Measurements from ENCODE around the gene CTXND2.
"Not testable (repeated sequence)": the region's sequence is repeated elsewhere in the genome, so short reads cannot be mapped to it uniquely, and the experiment has no call there.

The CTXND2 gene

DNA sequence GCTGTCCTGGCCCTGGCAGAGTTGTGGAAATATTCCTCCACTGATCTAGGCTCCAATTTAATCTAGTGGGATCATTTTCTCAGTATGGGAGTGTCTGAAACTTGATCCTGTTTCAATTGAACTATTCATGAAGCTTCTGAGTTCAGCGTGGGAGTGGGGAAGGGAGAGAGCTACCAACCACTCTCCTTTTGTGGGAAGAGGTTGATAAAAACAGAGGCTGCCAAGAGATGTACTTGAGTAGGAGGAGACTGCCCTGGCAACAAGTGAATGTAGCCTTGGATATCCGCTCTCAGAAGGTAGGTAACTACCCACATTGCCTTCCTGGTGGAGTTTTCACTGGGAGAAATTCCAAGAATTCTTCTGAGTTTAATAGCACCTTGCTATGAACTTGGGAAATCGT, at the start of gene CTXND2:
Gene CTXND2 (plus strand): TSS at position 119 of the 400 bp plus-strand sequence. CDS start 25,179 bp downstream, outside the sequence.
- DNase-seq (ENCODE audit: low read depth, low spot score): peak; percentile 26

DNA sequence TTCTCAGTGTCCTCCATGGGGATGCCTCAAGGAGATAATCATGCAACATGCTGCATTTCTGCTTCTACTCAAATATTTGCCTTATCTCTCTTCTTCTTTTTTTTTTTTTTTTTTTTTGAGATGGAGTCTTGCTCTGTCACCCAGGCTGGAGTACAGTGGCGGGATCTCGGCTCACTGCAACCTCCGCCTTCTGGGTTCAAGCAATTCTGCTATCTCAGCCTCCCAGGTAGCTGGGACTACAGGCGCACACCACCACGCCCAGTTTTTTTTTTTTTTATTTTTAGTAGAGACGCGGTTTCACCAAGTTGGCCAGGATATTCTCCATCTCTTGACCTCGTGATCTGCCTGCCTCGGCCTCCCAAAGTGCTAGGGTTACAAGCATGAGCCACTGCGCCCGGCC, 46.1 kb upstream of the CTXND2 start:
- DNase-seq (ENCODE audit: low read depth, low spot score): not testable (repeated sequence)

- DNase-seq (ENCODE audit: low read depth, low spot score): no peak
Observed at GRCh38 chr1:150841626-150842025, 45.3 kb upstream of the CTXND2 start.

- no peak for DNase-seq (ENCODE audit: low read depth, low spot score)
Observed at GRCh38 chr1:150842343-150842742, 44.6 kb upstream of the CTXND2 start.

GRCh38 chr1:150842964-150843363, 44.0 kb upstream of the CTXND2 start:
- no peak for DNase-seq (ENCODE audit: low read depth, low spot score)

DNA sequence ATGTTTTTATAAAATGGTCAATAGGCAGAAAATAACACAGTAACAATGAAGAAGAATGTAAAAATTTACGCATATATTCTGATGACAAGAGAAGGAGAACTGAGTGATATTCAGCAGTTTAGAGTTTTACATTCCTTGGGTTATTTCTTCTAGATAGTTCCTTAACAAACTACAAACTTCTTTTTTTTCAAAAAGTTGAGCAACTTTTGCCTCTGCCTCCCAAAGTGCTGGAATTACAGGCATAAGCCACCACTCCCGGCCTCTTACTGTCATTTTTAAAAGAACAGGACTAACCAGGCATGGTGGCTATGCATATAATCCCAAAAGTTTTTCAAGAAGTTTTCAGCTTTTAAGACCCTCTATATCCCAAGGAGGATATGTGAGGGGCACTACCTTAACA, 43.5 kb upstream of the CTXND2 start:
- no peak for DNase-seq (ENCODE audit: low read depth, low spot score)

GRCh38 chr1:150846473-150847146, 40.3 kb upstream of the CTXND2 start:
- DNase-seq (ENCODE audit: low read depth, low spot score): no peak

DNA sequence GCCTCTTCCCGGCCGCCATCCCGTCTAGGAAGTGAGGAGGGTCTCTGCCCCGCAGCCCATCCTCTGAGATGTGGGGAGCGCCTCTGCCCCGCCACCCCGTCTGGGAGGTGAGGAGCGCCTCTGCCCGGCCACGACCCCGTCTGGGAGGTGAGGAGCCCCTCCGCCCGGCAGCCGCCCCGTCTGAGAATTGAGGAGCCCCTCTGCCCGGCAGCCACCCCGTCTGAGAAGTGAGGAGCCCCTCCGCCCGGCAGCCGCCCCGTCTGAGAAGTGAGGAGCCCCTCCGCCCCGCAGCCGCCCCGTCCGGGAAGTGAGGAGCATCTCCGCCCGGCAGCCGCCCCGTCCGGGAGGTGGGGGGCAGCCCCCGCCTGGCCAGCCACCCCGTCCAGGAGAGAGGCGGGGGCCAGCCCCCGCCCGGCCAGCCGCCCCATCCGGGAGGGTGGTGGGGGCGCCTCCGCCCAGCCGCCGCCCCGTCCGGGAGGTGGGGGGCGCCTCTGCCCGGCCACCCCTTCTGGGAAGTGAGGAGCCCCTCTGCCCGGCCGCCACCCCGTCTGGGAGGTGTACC, 36.1 kb upstream of the CTXND2 start:
- not testable (repeated sequence) for DNase-seq (ENCODE audit: low read depth, low spot score)

DNA sequence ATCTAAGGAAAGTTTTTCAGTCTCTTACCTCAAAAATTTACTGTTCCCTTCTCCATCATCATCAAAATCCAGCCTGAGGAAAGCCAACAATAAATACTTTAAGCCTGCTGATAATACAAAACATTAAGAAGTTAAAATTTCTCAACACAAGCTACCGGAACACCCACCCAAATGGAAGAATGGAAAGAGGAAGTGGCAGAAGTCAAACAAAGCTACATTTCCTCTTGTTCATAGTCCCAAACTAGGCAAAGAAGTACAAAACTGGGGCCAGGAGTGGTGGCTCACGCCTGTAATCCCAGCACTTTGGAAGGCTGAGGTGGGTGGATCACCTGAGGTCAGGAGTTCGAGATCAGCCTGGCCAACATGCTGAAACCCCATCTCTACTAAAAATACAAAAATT, 34.2 kb upstream of the CTXND2 start:
- not testable (repeated sequence) for DNase-seq (ENCODE audit: low read depth, low spot score)

- no peak for DNase-seq (ENCODE audit: low read depth, low spot score)
Observed at GRCh38 chr1:150863724-150864123, 23.2 kb upstream of the CTXND2 start.

GRCh38 chr1:150864200-150864599, 22.7 kb upstream of the CTXND2 start:
- DNase-seq (ENCODE audit: low read depth, low spot score): not testable (repeated sequence)

DNA sequence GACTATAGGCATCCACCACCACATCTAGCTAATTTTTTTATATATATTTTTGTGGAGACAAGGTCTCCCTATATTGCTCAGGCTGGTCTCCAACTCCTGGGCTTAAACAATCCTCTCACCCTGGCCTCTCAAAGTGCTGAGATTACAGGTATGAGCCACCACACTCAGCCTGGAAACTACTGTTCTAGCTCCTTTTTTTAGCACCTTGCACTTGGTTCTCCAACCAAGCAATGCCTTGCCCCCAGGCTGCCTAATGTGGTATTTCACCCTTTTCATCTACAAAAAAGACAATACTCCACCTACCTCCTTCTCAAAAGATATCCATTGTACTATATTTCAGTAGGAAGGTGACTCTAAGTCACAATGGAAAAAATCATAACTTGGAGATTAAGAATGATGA, 17.3 kb upstream of the CTXND2 start:
- no peak for DNase-seq (ENCODE audit: low read depth, low spot score)

- DNase-seq (ENCODE audit: low read depth, low spot score): no peak
Observed at GRCh38 chr1:150872572-150872971, 14.4 kb upstream of the CTXND2 start.

DNA sequence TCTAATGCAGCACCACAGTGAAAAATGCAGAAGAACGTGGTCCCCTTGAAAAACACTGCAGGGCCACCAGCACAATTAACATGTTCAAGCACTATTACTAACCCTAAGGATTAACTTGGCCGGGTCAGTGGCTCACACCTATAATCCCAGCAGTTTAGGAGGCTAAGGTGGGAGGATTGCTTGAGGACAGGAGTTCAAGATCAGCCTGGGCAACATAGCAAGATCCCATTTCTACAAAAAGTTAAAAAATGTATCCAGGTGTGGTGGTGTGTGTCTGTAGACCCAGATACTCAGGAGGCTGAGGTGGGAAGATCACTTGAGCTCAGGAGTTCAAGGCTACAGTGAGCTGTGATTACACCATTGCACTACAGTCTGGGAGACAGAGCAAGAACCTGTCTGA, 13.4 kb upstream of the CTXND2 start:
- no peak for DNase-seq (ENCODE audit: low read depth, low spot score)

DNA sequence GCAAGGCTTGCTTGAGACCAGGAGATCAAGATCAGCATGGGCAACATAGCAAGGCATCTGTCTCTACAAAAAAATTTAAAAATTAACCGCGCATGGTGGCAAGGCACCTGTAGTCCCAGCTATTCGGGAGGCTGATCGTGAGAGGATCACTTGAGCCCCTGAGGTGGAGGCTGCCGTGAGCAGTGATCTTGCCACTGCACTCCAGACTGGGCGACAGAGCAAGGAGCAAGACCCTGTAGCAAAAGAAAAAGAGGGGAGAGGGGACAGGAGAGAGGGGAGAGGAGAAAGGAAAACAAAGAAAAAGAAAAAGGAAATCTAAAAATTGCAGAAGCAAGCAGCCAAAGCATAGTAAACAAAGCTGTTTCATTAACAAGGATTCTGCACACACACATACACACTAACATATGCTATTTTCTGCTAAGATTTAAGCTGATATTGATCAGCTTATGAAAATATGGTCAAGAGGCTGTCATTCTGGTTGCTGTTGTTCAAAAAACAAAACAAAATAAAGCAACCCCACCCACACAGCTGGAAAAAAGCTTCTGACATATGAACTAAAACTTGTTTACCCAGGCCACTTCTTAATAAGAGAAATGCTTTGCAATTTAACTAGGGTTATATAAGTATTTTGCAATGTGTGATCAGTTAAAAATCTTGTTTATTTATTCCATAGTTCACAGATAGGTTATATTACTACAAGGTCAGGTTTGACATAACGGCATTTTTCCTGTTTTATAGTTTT, 12.3 kb upstream of the CTXND2 start:
- peak; percentile 3 for DNase-seq (ENCODE audit: low read depth, low spot score)

DNA sequence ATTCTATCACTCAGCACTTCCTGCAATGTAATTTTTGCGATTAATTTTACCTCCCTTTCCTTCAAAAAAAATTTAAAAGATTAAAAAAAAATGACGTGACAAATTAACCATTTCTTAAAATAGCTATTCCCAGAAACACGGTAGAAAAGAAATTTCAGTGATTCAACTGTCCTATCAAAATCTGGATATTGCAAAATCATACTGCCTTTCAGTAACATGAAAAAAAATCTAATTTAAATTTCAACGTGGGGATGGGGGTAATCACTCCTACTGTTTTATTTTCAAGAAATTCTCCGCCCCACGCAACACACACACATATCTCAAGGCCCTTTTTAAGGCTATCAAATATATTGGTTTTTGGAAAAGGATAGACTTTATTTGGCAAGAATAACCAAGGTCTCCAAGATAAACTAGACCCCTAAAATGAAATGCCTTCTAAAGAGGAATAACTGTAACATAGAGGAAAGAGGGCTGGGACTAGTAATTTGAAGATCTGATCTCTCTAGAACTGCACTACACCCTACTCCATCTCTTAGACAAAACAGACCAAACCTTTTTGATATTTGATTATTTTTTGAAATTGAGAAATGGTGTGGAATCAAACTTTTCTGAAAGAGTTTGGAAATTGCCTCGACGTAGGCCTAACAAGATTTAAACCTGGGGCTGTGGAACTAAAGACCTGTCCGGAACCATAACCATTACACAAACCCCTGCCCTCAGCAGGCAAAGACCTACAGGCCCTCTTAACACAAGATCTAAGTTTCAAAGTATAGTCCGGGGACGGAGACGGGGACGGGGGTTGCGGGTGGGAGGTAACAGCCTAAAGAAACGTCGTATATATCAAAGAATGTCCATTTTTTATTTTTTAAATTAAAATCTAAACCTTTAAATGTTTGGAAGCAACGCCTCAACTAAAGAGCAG, 11.5 kb upstream of the CTXND2 start:
- DNase-seq (ENCODE audit: low read depth, low spot score): peak; percentile 3

- DNase-seq (ENCODE audit: low read depth, low spot score): peak; percentile 76
Observed at GRCh38 chr1:150876119-150876454, 10.8 kb upstream of the CTXND2 start.

DNA sequence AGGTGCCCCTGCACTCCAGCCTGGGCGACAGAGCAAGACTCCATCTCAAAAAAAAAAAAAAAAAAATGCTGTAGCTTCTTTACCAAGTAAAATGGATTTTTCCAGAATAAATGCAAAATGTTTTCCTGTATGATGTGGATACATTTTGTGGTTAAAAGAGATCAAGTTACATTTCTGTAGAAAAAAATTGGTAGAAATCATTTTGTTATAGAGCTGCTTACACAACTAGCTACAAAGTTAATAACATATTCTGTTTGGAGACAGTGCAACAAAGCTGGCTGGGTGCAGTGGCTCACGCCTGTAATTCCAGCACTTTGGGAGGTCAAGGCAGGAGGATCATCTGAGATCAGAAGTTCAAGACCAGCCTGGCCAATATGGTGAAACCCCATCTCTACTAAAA, 8.0 kb upstream of the CTXND2 start:
- not testable (repeated sequence) for DNase-seq (ENCODE audit: low read depth, low spot score)

- peak; percentile 41 for DNase-seq (ENCODE audit: low read depth, low spot score)
Observed at GRCh38 chr1:150881331-150882070, 5.4 kb upstream of the CTXND2 start.

GRCh38 chr1:150883121-150883520, 3.8 kb upstream of the CTXND2 start:
- not testable (repeated sequence) for DNase-seq (ENCODE audit: low read depth, low spot score)

GRCh38 chr1:150888727-150889126, 1.8 kb downstream of the CTXND2 start:
- no peak for DNase-seq (ENCODE audit: low read depth, low spot score)

All from astrocyte of the hippocampus (primary cell).